Thyroid gland (tissue), 4 donors: Measurements from ENCODE around the gene CHST11. TPM values are rescaled to one million over a fixed set of nuclear protein-coding genes. Genes with fewer than 3 reads are reported as not detected.

Experiments used
- DNase-seq, 2 donors: peaks; one replicate each; pipeline ENCODE4 v3.0.0-alpha.2; 2019
- H3K27ac ChIP-seq, 3 donors: fragments of 200-600 bp; sonication (generic); 1 replicate in 2 of 3; 2 replicates in 1 of 3; pipeline ENCODE4 v1.5.1; 2016 to 2019; ENCODE audit warnings: mild to moderate bottlenecking in 1 of 3, moderate library complexity in 1 of 3
- H3K27me3 ChIP-seq: fragments of 200-600 bp; sonication (generic); one replicate; pipeline ENCODE4 v1.5.1; 2019
- H3K36me3 ChIP-seq, 2 donors: fragments of 200-600 bp; sonication (generic); one replicate each; pipeline ENCODE4 v1.5.1; 2016 to 2019
- H3K4me1 ChIP-seq, 2 donors: fragments of 200-600 bp; sonication (generic); one replicate each; pipeline ENCODE4 v1.5.1; 2017 to 2019
- H3K4me3 ChIP-seq, 3 donors: fragments of 200-600 bp; sonication (generic); replicated peaks in 1 of 3; 1 replicate in 2 of 3; 2 replicates in 1 of 3; pipeline ENCODE4 v1.5.1; 2016; ENCODE audit warnings: mild to moderate bottlenecking in 1 of 3
- H3K9me3 ChIP-seq: fragments of 200-600 bp; sonication (generic); one replicate; pipeline ENCODE4 v1.5.1; 2017
- POLR2A ChIP-seq, 2 donors: fragments of 450-650 bp; IDR thresholded peaks; one replicate each; pipeline ENCODE4 v1.6.1; 2017; ENCODE audit warnings: antibody characterized with exemption in 2 of 2, mild to moderate bottlenecking in 2 of 2, moderate library complexity in 1 of 2
- WGBS, 2 donors: methylation state at CpG; one replicate each; pipeline ENCODE4 v1.1.5; 2017; 5-methylcytosine and 5-hydroxymethylcytosine counted together
- intact Hi-C: fragments of 100-400 bp; cut with DNase I; formaldehyde crosslinking; loops from one replicate; pipeline ENCODE4 v1.15.1; 2023
- total RNA-seq, 4 donors: library from RNA; depleted of rRNA; stranded (reverse); fragments of >200 nt; gene quantifications; one replicate each; pipeline ENCODE4 v1.2.3, GENCODE V29; 2016
- TF ChIP-seq, protein P1 (sequence below), 6 experiments: fragments of 200-600 bp in 3 of 6; fragments of 450-650 bp in 3 of 6; sonication (generic) in 3 of 6; IDR thresholded peaks; one replicate each; pipeline ENCODE4 v1.5.1; 2016 to 2019; ENCODE audit warnings: antibody characterized with exemption in 6 of 6, mild to moderate bottlenecking in 2 of 6, inconsistent platforms in 1 of 6, moderate library complexity in 1 of 6

Gene CHST11
- total RNA-seq, 4 donors from 2014 or later = 6.9 to 11.6 (median 8.0) TPM

- intact Hi-C loops = no loop called here
Observed at GRCh38 chr12:104712477-104712876, 255.7 kb downstream of the CHST11 start.

DNA sequence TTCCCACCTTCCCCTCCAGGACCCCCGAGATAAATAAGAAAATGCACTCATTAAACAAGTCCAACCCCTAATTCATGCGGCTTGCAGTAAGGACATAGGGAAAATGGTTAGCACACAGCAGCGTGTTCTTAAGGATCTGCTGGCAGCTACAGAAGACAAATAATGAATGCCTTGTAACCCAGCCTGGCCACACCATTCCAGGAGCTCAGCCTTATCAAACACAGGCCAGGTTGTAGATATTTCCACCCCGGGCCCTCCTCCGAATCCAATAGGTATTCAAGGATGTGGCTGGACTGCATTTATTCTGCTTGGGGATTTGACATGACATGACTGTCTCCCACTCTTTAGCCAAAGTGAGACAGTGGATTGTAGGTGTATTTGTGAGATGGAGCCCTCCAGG lies 256.2 kb downstream of the CHST11 start:
- WGBS, 2 donors = 93 to 97% methylated on average over 5 of the region's 5 CpGs
- H3K36me3 ChIP-seq = no peaks in the 10 kb centered on the region
- intact Hi-C loops = no loop called here
- no peaks in the 10 kb centered on the region for H3K27me3 ChIP-seq
- H3K27ac ChIP-seq = no peak overlapping the region
- no peaks in the 10 kb centered on the region for H3K9me3 ChIP-seq
- TF ChIP-seq, protein P1, sequence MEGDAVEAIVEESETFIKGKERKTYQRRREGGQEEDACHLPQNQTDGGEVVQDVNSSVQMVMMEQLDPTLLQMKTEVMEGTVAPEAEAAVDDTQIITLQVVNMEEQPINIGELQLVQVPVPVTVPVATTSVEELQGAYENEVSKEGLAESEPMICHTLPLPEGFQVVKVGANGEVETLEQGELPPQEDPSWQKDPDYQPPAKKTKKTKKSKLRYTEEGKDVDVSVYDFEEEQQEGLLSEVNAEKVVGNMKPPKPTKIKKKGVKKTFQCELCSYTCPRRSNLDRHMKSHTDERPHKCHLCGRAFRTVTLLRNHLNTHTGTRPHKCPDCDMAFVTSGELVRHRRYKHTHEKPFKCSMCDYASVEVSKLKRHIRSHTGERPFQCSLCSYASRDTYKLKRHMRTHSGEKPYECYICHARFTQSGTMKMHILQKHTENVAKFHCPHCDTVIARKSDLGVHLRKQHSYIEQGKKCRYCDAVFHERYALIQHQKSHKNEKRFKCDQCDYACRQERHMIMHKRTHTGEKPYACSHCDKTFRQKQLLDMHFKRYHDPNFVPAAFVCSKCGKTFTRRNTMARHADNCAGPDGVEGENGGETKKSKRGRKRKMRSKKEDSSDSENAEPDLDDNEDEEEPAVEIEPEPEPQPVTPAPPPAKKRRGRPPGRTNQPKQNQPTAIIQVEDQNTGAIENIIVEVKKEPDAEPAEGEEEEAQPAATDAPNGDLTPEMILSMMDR (IDR thresholded peaks at IDR 0.05) = no peak
- no peak for TF ChIP-seq POLR2A (IDR thresholded peaks at IDR 0.05)
- H3K4me3 ChIP-seq = no peak overlapping the region
- peaks cover 16 to 25% of the 10 kb centered on the region in 2 donors for H3K4me1 ChIP-seq
- DNase-seq = no peak

More at GRCh38 chr12:104712477-104712876, 255.7 kb downstream of the CHST11 start:
- TF ChIP-seq, protein P1 (IDR thresholded peaks at IDR 0.05) = no peak
- TF ChIP-seq POLR2A (IDR thresholded peaks at IDR 0.05) = no peak
- peaks cover 16 to 24% of the 10 kb centered on the region in 2 donors for H3K4me1 ChIP-seq
- H3K27me3 ChIP-seq = no peaks in the 10 kb centered on the region
- WGBS, 2 donors = 94 to 97% methylated on average over 6 of the region's 6 CpGs
- H3K4me3 ChIP-seq = no peak overlapping the region
- H3K36me3 ChIP-seq = no peaks in the 10 kb centered on the region
- DNase-seq = no peak
- no peak overlapping the region for H3K27ac ChIP-seq
- no peaks in the 10 kb centered on the region for H3K9me3 ChIP-seq

- intact Hi-C loops = no loop called here
- Histone ChIP-seq H3K4me1 (peaks cover 16 to 29% of the 10 kb centered on the region in 2 donors), H3K27me3 (no peaks in the 10 kb centered on the region), H3K4me3 (no peak overlapping the region), H3K36me3 (no peaks in the 10 kb centered on the region), H3K27ac (no peak overlapping the region), H3K9me3 (no peaks in the 10 kb centered on the region)
- WGBS, 2 donors = 79 to 82% methylated on average over 8 of the region's 8 CpGs
- no peak for DNase-seq
- TF ChIP-seq, protein P1 (IDR thresholded peaks at IDR 0.05) = no peak
- TF ChIP-seq POLR2A (IDR thresholded peaks at IDR 0.05) = no peak
Observed at GRCh38 chr12:104713444-104713843, 256.7 kb downstream of the CHST11 start.

DNA sequence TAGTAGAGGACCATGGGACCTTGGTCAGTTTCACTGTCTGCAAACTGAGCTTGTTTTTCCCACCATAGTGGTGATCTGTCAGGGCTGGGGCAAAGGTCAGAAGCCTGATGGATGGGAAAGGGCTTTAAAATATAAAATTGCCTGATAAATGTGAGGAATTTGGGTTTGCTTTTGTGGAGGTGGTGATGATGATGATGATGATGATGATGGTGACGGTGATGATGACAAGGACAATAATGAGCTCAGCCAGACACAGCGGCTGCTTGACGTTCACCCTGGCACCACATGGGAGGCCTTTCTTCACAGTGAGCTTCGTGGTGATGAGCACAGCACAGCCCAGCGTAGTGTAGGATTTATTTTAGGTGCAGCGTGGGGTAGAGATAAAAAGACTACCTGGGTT lies 257.6 kb downstream of the CHST11 start:
- no peak for TF ChIP-seq POLR2A (IDR thresholded peaks at IDR 0.05)
- TF ChIP-seq, protein P1 (IDR thresholded peaks at IDR 0.05) = no peak
- Histone ChIP-seq H3K9me3 (no peaks in the 10 kb centered on the region), H3K27me3 (no peaks in the 10 kb centered on the region), H3K27ac (no peak overlapping the region), H3K4me3 (no peak overlapping the region), H3K4me1 (peaks cover 21 to 36% of the 10 kb centered on the region in 2 donors), H3K36me3 (no peaks in the 10 kb centered on the region)
- intact Hi-C loops = no loop called here
- no peak for DNase-seq
- 97 to 98% methylated on average over 6 of the region's 6 CpGs for WGBS, 2 donors

- no peak overlapping the region for H3K27ac ChIP-seq
- no peaks in the 10 kb centered on the region for H3K9me3 ChIP-seq
- no peaks in the 10 kb centered on the region for H3K36me3 ChIP-seq
- no peaks in the 10 kb centered on the region for H3K27me3 ChIP-seq
- no peak overlapping the region for H3K4me3 ChIP-seq
- intact Hi-C loops = no loop called here
- 94 to 96% methylated on average over 7 of the region's 7 CpGs for WGBS, 2 donors
- no peak for DNase-seq
- H3K4me1 ChIP-seq = peaks cover 12 to 29% of the 10 kb centered on the region in 2 donors
- TF ChIP-seq, protein P1 (IDR thresholded peaks at IDR 0.05) = no peak
- no peak for TF ChIP-seq POLR2A (IDR thresholded peaks at IDR 0.05)
Observed at GRCh38 chr12:104716172-104716571, 259.4 kb downstream of the CHST11 start.
